HCT116 (cell line): ENCODE measurements around the gene ZNF777. TPM values are rescaled to one million over a fixed set of nuclear protein-coding genes. Genes with fewer than 3 reads are reported as not detected.
A peak's percentile ranks its signal among the peaks of the same experiment; 100 is the strongest.

Experiments
- ATAC-seq: fragments of 200-7000 bp; cut with Tn5 transposase; 2 replicates; pipeline ENCODE4 v1.9.1; 2020; ENCODE audit warnings: mild to moderate bottlenecking, moderate library complexity
- BruUV-seq: library from RNA; stranded (reverse); fragments of 400-500 nt; replicated peaks from 2 replicates; lab custom pipeline; 2021; lab: Mats Ljungman, UMichigan
- CTCF ChIA-PET: fragments of 300-600 bp; sonication (Branson Sonifier 250); formaldehyde crosslinking; loops from one replicate; lab custom pipeline; 2021; ENCODE audit warnings: antibody characterized with exemption; lab: Charles Lee
- POLR2A ChIA-PET: fragments of 300-600, 350-600 bp; sonication (Branson Sonifier 250); formaldehyde crosslinking; loops from one replicate; lab custom pipeline; 2021; ENCODE audit warnings: antibody characterized with exemption; lab: Charles Lee
- RAD21 ChIA-PET, 2 experiments: fragments of 300-600 bp; sonication (Branson Sonifier 250); formaldehyde crosslinking; loops; one replicate each; lab custom pipeline; 2023; ENCODE audit warnings: low total read pairs in 2 of 2; ENCODE audit not compliant: uncharacterized antibody in 2 of 2, unreplicated experiment in 2 of 2, low non-redundant PET in 1 of 2; lab: Charles Lee
- DNase-seq: peaks from one replicate; pipeline ENCODE4 v3.0.0-alpha.2; 2010; ENCODE audit warnings: low read depth, low spot score
- H2AFZ ChIP-seq: fragments of 200-600 bp; shearing (Covaris generic), sonication (generic); 2 replicates; pipeline ENCODE4 v1.6.1; 2017; ENCODE audit warnings: low read depth, mixed run types, mixed read lengths, antibody characterized with exemption, low read length; ENCODE audit not compliant: poor library complexity, severe bottlenecking
- H3K27ac ChIP-seq: 2 replicates; pipeline ENCODE4 v1.5.1; 2012; ENCODE audit warnings: low read depth, low read length
- H3K27me3 ChIP-seq: fragments of 200-600 bp; sonication (generic); 2 replicates; pipeline ENCODE4 v1.6.1; 2016; ENCODE audit warnings: mixed run types, low read length, mixed read lengths; ENCODE audit not compliant: insufficient read depth
- H3K36me3 ChIP-seq, 2 experiments: fragments of 200-500 bp in 1 of 2; fragments of 200-600 bp in 1 of 2; sonication (Bioruptor generic) in 1 of 2; sonication (generic) in 1 of 2; 2 replicates each; pipeline versions ENCODE4 v1.5.1 to v1.6.1; 2014 to 2016; ENCODE audit warnings: low read length in 2 of 2, inconsistent platforms in 1 of 2, mixed read lengths in 1 of 2, mixed run types in 1 of 2; ENCODE audit not compliant: insufficient read depth in 2 of 2, control insufficient read depth in 1 of 2
- H3K4me1 ChIP-seq, 2 experiments: fragments of 200-600 bp in 1 of 2; sonication (generic) in 1 of 2; 2 replicates each; pipeline versions ENCODE4 v1.5.1 to v1.6.1; 2012 to 2017; ENCODE audit warnings: low read length in 2 of 2, inconsistent platforms in 1 of 2, mild to moderate bottlenecking in 1 of 2, mixed read lengths in 1 of 2, mixed run types in 1 of 2, moderate library complexity in 1 of 2; ENCODE audit not compliant: insufficient read depth in 2 of 2, control insufficient read depth in 1 of 2
- H3K4me2 ChIP-seq: fragments of 200-600 bp; sonication (generic); 2 replicates; pipeline ENCODE4 v1.6.1; 2017; ENCODE audit warnings: mixed run types, low read length, mixed read lengths
- H3K4me3 ChIP-seq, 2 experiments: fragments of 200-600 bp in 1 of 2; sonication (generic) in 1 of 2; replicated peaks in 1 of 2; 2 replicates each; pipeline ENCODE4 v1.5.1; 2011 to 2016; ENCODE audit warnings: low read length in 2 of 2, control low read depth in 1 of 2, low read depth in 1 of 2, mild to moderate bottlenecking in 1 of 2, mixed read lengths in 1 of 2, mixed run types in 1 of 2
- H3K79me2 ChIP-seq: fragments of 200-600 bp; sonication (generic); 2 replicates; pipeline ENCODE4 v1.6.1; 2017; ENCODE audit warnings: mild to moderate bottlenecking, mixed run types, low read length, moderate library complexity, mixed read lengths; ENCODE audit not compliant: insufficient read depth
- H3K9ac ChIP-seq: fragments of 200-600 bp; sonication (generic); 2 replicates; pipeline ENCODE4 v1.6.1; 2016; ENCODE audit warnings: low read length, mixed read lengths
- H3K9me2 ChIP-seq: fragments of 200-600 bp; sonication (generic), shearing (Covaris generic); 2 replicates; pipeline ENCODE4 v1.6.1; 2017; ENCODE audit warnings: mixed run types, mild to moderate bottlenecking, moderate library complexity; ENCODE audit not compliant: insufficient read depth
- H3K9me3 ChIP-seq, 2 experiments: fragments of 200-500 bp in 1 of 2; fragments of 200-600 bp in 1 of 2; sonication (Bioruptor generic) in 1 of 2; sonication (generic) in 1 of 2; 2 replicates each; pipeline ENCODE4 v1.6.1; 2014 to 2017; ENCODE audit warnings: low read length in 2 of 2, mixed read lengths in 2 of 2, inconsistent platforms in 1 of 2, low read depth in 1 of 2, mild to moderate bottlenecking in 1 of 2, mixed run types in 1 of 2, moderate library complexity in 1 of 2; ENCODE audit not compliant: control insufficient read depth in 1 of 2, insufficient read depth in 1 of 2
- H4K20me1 ChIP-seq: fragments of 200-600 bp; sonication (generic), shearing (Covaris generic); 2 replicates; pipeline ENCODE4 v1.6.1; 2017; ENCODE audit warnings: mixed run types, mild to moderate bottlenecking, moderate library complexity; ENCODE audit not compliant: insufficient read depth
- CBX3 ChIP-seq: IDR thresholded peaks from 2 replicates; pipeline ENCODE4 v1.6.1; 2012; ENCODE audit warnings: low read depth
- ELF1 ChIP-seq: IDR thresholded peaks from 2 replicates; pipeline ENCODE4 v1.6.1; 2012; ENCODE audit warnings: low read depth, borderline replicate concordance
- EZH2 ChIP-seq: fragments of 200-600 bp; sonication (generic); IDR thresholded peaks from 2 replicates; pipeline ENCODE4 v1.6.1; 2017; ENCODE audit warnings: antibody characterized with exemption, mixed run types
- JUND ChIP-seq: IDR thresholded peaks from 2 replicates; pipeline ENCODE4 v1.6.1; 2012
- POLR2A ChIP-seq: IDR thresholded peaks from 2 replicates; pipeline ENCODE4 v1.7.0; 2011; ENCODE audit warnings: borderline replicate concordance; ENCODE audit not compliant: insufficient read depth, insufficient read length; ENCODE audit errors: extremely low read depth
- RAD21 ChIP-seq: IDR thresholded peaks from 2 replicates; pipeline ENCODE4 v1.6.1; 2012; ENCODE audit warnings: low read depth, mild to moderate bottlenecking
- SIN3A ChIP-seq: IDR thresholded peaks from 2 replicates; pipeline ENCODE4 v1.6.1; 2012; ENCODE audit warnings: low read depth
- SRF ChIP-seq: IDR thresholded peaks from 2 replicates; pipeline ENCODE4 v1.6.1; 2012; ENCODE audit warnings: low read depth
- YY1 ChIP-seq: IDR thresholded peaks from 2 replicates; pipeline ENCODE4 v1.6.1; 2011; ENCODE audit warnings: low read length, low read depth, moderate library complexity, mild to moderate bottlenecking; ENCODE audit not compliant: insufficient replicate concordance; ENCODE audit errors: extremely low read depth
- ZNF274 ChIP-seq: fragments of 200-500 bp; sonication (Bioruptor generic); IDR thresholded peaks from 2 replicates; pipeline ENCODE4 v1.6.1; 2014; ENCODE audit warnings: mild to moderate bottlenecking, low read depth, low read length, inconsistent platforms
- intact Hi-C: fragments of 100-400 bp; cut with micrococcal nuclease; formaldehyde crosslinking; loops from 2 replicates; pipeline ENCODE4 v1.10.0; 2022
- total RNA-seq: library from RNA; stranded (reverse); gene quantifications from one replicate; pipeline ENCODE4 v1.2.1, GENCODE V29; 2021; ENCODE audit not compliant: unreplicated experiment
- TF ChIP-seq, protein P1 (sequence below): IDR thresholded peaks from 2 replicates; pipeline ENCODE4 v1.6.1; 2012
- TF ChIP-seq, protein P2 (sequence below), 3 experiments: fragments of 200-600 bp in 1 of 3; sonication (generic) in 1 of 3; IDR thresholded peaks in 2 of 3; conservative IDR thresholded peaks in 1 of 3; 2 replicates each; pipeline ENCODE4 v1.5.1; 2012 to 2017; ENCODE audit warnings: low read depth in 2 of 3, low read length in 2 of 3, antibody characterized with exemption in 1 of 3, borderline replicate concordance in 1 of 3, control low read depth in 1 of 3, mild to moderate bottlenecking in 1 of 3, mixed read lengths in 1 of 3, mixed run types in 1 of 3, moderate library complexity in 1 of 3; ENCODE audit not compliant: insufficient read depth in 1 of 3
- TF ChIP-seq, protein P3 (sequence below): IDR thresholded peaks from 2 replicates; pipeline ENCODE4 v1.6.1; 2012; ENCODE audit warnings: low read depth
- TF ChIP-seq, protein P4 (sequence below): IDR thresholded peaks from 2 replicates; pipeline ENCODE4 v1.6.1; 2012
- TF ChIP-seq, protein P5 (sequence below): IDR thresholded peaks from 2 replicates; pipeline ENCODE4 v1.6.1; 2011; ENCODE audit warnings: mild to moderate bottlenecking, low read length, moderate library complexity; ENCODE audit not compliant: insufficient replicate concordance; ENCODE audit errors: extremely low read depth

ZNF777 gene
- total RNA-seq, 1 experiment from 2014 or later = 15.6 TPM

DNA sequence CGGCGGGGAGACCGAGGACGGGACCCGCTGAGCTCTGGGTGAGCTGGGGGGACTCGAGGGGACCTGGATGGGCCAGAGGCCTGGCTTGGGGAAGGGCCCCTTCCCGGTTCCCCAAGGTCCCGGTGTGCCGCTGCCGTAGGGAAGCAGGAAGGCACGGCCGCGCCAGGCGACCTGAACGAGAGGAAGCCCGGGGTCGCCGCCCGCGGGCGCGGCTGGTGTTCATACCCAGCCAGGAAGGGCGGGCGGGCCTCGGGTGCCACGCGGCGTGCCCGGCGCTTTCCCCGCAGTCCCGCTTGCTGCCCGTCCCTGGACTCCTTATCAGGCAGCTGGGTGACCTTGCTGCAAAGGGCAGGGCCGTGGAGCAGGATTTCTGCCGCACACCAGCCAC is 38.0 kb downstream of the ZNF777 start:
- POLR2A ChIA-PET = no interaction called here
- Histone ChIP-seq H3K9me3 (no peaks in the 10 kb centered on the region), H3K27me3 (no peaks in the 10 kb centered on the region), H2AFZ (peak overlapping the region; percentile 59), H3K36me3 (no peaks in the 10 kb centered on the region), H3K4me1 (peaks cover 4 to 8% of the 10 kb centered on the region in 2 experiments; a peak in 2 of 4 replicates), H4K20me1 (no peaks in the 10 kb centered on the region), H3K9ac (no peak overlapping the region), H3K9me2 (no peaks in the 10 kb centered on the region), H3K4me3 (no peak overlapping the region), H3K27ac (no peak overlapping the region), H3K4me2 (peak overlapping the region; percentile 86; the same call in 1 of the 2 replicates), H3K79me2 (no peaks in the 10 kb centered on the region)
- no peak for ATAC-seq
- CTCF ChIA-PET = interaction anchor here (0.6 to 1.2 kb wide), 2 partner anchors 36 to 112 kb away, joined by 3 to 4 read pairs; no protein-coding TSS in a partner anchor
- intact Hi-C loops = loop anchor here (1.0 to 2.0 kb wide), 2 partner anchors 74 to 113 kb away; partner anchors contain the start of gene ZNF746
- TF ChIP-seq EZH2 (no peak), YY1 (no peak), JUND (no peak), SRF (no peak), CBX3 (no peak), RAD21 (no peak), SIN3A (no peak), ZNF274 (no peak), POLR2A (no peak), ELF1 (no peak)
- TF ChIP-seq, protein P1, sequence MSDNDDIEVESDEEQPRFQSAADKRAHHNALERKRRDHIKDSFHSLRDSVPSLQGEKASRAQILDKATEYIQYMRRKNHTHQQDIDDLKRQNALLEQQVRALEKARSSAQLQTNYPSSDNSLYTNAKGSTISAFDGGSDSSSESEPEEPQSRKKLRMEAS = no peak
- TF ChIP-seq, protein P2, sequence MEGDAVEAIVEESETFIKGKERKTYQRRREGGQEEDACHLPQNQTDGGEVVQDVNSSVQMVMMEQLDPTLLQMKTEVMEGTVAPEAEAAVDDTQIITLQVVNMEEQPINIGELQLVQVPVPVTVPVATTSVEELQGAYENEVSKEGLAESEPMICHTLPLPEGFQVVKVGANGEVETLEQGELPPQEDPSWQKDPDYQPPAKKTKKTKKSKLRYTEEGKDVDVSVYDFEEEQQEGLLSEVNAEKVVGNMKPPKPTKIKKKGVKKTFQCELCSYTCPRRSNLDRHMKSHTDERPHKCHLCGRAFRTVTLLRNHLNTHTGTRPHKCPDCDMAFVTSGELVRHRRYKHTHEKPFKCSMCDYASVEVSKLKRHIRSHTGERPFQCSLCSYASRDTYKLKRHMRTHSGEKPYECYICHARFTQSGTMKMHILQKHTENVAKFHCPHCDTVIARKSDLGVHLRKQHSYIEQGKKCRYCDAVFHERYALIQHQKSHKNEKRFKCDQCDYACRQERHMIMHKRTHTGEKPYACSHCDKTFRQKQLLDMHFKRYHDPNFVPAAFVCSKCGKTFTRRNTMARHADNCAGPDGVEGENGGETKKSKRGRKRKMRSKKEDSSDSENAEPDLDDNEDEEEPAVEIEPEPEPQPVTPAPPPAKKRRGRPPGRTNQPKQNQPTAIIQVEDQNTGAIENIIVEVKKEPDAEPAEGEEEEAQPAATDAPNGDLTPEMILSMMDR (IDR thresholded peaks at IDR 0.05 in 2 of 3, conservative IDR thresholded peaks at IDR 0.05 in 1 of 3; ENCODE audit: borderline replicate concordance in 1 of 3, insufficient read depth in 1 of 3, low read depth in 2 of 3, low read length in 2 of 3) = no peak
- TF ChIP-seq, protein P3, sequence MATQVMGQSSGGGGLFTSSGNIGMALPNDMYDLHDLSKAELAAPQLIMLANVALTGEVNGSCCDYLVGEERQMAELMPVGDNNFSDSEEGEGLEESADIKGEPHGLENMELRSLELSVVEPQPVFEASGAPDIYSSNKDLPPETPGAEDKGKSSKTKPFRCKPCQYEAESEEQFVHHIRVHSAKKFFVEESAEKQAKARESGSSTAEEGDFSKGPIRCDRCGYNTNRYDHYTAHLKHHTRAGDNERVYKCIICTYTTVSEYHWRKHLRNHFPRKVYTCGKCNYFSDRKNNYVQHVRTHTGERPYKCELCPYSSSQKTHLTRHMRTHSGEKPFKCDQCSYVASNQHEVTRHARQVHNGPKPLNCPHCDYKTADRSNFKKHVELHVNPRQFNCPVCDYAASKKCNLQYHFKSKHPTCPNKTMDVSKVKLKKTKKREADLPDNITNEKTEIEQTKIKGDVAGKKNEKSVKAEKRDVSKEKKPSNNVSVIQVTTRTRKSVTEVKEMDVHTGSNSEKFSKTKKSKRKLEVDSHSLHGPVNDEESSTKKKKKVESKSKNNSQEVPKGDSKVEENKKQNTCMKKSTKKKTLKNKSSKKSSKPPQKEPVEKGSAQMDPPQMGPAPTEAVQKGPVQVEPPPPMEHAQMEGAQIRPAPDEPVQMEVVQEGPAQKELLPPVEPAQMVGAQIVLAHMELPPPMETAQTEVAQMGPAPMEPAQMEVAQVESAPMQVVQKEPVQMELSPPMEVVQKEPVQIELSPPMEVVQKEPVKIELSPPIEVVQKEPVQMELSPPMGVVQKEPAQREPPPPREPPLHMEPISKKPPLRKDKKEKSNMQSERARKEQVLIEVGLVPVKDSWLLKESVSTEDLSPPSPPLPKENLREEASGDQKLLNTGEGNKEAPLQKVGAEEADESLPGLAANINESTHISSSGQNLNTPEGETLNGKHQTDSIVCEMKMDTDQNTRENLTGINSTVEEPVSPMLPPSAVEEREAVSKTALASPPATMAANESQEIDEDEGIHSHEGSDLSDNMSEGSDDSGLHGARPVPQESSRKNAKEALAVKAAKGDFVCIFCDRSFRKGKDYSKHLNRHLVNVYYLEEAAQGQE = no peak
- TF ChIP-seq, protein P4, sequence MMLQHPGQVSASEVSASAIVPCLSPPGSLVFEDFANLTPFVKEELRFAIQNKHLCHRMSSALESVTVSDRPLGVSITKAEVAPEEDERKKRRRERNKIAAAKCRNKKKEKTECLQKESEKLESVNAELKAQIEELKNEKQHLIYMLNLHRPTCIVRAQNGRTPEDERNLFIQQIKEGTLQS = no peak
- TF ChIP-seq, protein P5, sequence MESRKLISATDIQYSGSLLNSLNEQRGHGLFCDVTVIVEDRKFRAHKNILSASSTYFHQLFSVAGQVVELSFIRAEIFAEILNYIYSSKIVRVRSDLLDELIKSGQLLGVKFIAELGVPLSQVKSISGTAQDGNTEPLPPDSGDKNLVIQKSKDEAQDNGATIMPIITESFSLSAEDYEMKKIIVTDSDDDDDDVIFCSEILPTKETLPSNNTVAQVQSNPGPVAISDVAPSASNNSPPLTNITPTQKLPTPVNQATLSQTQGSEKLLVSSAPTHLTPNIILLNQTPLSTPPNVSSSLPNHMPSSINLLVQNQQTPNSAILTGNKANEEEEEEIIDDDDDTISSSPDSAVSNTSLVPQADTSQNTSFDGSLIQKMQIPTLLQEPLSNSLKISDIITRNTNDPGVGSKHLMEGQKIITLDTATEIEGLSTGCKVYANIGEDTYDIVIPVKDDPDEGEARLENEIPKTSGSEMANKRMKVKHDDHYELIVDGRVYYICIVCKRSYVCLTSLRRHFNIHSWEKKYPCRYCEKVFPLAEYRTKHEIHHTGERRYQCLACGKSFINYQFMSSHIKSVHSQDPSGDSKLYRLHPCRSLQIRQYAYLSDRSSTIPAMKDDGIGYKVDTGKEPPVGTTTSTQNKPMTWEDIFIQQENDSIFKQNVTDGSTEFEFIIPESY = no peak
- RAD21 ChIA-PET = no interaction called here
- no peak for DNase-seq
- BruUV-seq = no TSS peak
